Uterus (tissue), 2 donors: ENCODE data around the gene GSG1.
"Not testable (repeated sequence)": the region's sequence is repeated elsewhere in the genome, so short reads cannot be mapped to it uniquely, and the experiment has no call there.

Experiments used
- CTCF ChIP-seq, 4 experiments: fragments of 200-600 bp in 2 of 4; fragments of 450-650 bp in 2 of 4; sonication (generic) in 2 of 4; IDR thresholded peaks; one replicate each; pipeline ENCODE4 v1.5.1; 2016 to 2019; ENCODE audit warnings: antibody characterized with exemption in 4 of 4, mild to moderate bottlenecking in 2 of 4, moderate library complexity in 1 of 4
- POLR2A ChIP-seq, 2 donors: fragments of 450-650 bp; IDR thresholded peaks; one replicate each; pipeline ENCODE4 v1.6.1; 2016; ENCODE audit warnings: antibody characterized with exemption in 2 of 2, mild to moderate bottlenecking in 1 of 2, moderate library complexity in 1 of 2

GRCh38 chr12:13083638-13084037 lies 19.8 kb downstream of the GSG1 start:
- not testable (repeated sequence) for TF ChIP-seq POLR2A, CTCF (IDR thresholded peaks at IDR 0.05)
